GM12878 (cell line): ENCODE results near the gene SCTR. TPM values are rescaled to one million over a fixed set of nuclear protein-coding genes. Genes with fewer than 3 reads are reported as not detected.

Experiments used
- ATAC-seq: fragments of 200-7000 bp; cut with Tn5 transposase; 3 replicates; pipeline ENCODE4 v1.9.1; 2020; ENCODE audit warnings: mild to moderate bottlenecking, moderate library complexity
- BruUV-seq: library from RNA; stranded (reverse); fragments of 400-500 nt; replicated peaks from 2 replicates; lab custom pipeline; 2021; lab: Mats Ljungman, UMichigan
- CTCF ChIA-PET: fragments of 300-600 bp; sonication (Branson Sonifier 250); formaldehyde crosslinking; extraction: SDS; loops from one replicate; lab custom pipeline; 2021; ENCODE audit warnings: inconsistent platforms; lab: Yijun Ruan, JAX
- POLR2A ChIA-PET: fragments of 350-600 bp; formaldehyde crosslinking; extraction: SDS; loops from one replicate; lab custom pipeline; 2021; ENCODE audit warnings: inconsistent platforms; lab: Charles Lee
- RAD21 ChIA-PET: fragments of 300-600 bp; sonication (Branson Sonifier 250); formaldehyde crosslinking; loops from one replicate; lab custom pipeline; 2023; ENCODE audit warnings: antibody characterized with exemption; ENCODE audit not compliant: unreplicated experiment; lab: Charles Lee
- SMC1A ChIA-PET: fragments of 300-600 bp; sonication (Branson Sonifier 250); formaldehyde crosslinking; loops from one replicate; lab custom pipeline; 2023; ENCODE audit not compliant: unreplicated experiment, uncharacterized antibody; lab: Charles Lee
- DNase-seq: peaks from one replicate; pipeline ENCODE4 v3.0.0-alpha.2; 2011; ENCODE audit warnings: low read depth, low spot score
- FAIRE-seq: peaks from 3 replicates; lab custom pipeline; 2011; peaks lifted over from hg19 to GRCh38; lab: Jason Lieb, UNC
- H2AFZ ChIP-seq: 2 replicates; pipeline ENCODE4 v1.6.0; 2011; ENCODE audit warnings: low read depth, low read length, control low read depth; ENCODE audit not compliant: control insufficient read depth
- H3K27ac ChIP-seq: 2 replicates; pipeline ENCODE4 v1.5.1; 2011; ENCODE audit warnings: control low read depth; ENCODE audit not compliant: control insufficient read depth, insufficient read depth
- H3K27me3 ChIP-seq, 2 experiments: replicated peaks in 1 of 2; 2 replicates each; pipeline versions ENCODE4 v1.6.0 to v1.6.1; 2011; ENCODE audit warnings: low read length in 1 of 2; ENCODE audit not compliant: control insufficient read depth in 2 of 2, insufficient read depth in 2 of 2
- H3K36me3 ChIP-seq, 2 experiments: 2 replicates each; pipeline ENCODE4 v1.5.1; 2011; ENCODE audit warnings: low read length in 1 of 2; ENCODE audit not compliant: control insufficient read depth in 2 of 2, insufficient read depth in 2 of 2
- H3K4me1 ChIP-seq: 2 replicates; pipeline ENCODE4 v1.6.1; 2011; ENCODE audit warnings: mild to moderate bottlenecking, low read length, moderate library complexity, mixed read lengths; ENCODE audit not compliant: control insufficient read depth, insufficient read depth
- H3K4me2 ChIP-seq: 2 replicates; pipeline ENCODE4 v1.6.0; 2011; ENCODE audit warnings: control low read depth; ENCODE audit not compliant: control insufficient read depth, insufficient read depth
- H3K4me3 ChIP-seq: fragments of 200-600 bp; sonication (generic); 2 replicates; pipeline ENCODE4 v1.5.1; 2016
- H3K79me2 ChIP-seq: 2 replicates; pipeline ENCODE4 v1.6.0; 2011; ENCODE audit warnings: low read length; ENCODE audit not compliant: control insufficient read depth, insufficient read depth
- H3K9ac ChIP-seq: 2 replicates; pipeline ENCODE4 v1.8.0; 2011; ENCODE audit warnings: low read length, control low read depth, mixed read lengths; ENCODE audit not compliant: control insufficient read depth, insufficient read depth
- H3K9me3 ChIP-seq: replicated peaks from 3 replicates; pipeline ENCODE4 v1.5.1; 2011; ENCODE audit warnings: mild to moderate bottlenecking, low read length; ENCODE audit not compliant: control insufficient read depth, insufficient read depth
- H4K20me1 ChIP-seq: 2 replicates; pipeline ENCODE4 v1.6.0; 2011; ENCODE audit not compliant: control insufficient read depth, insufficient read depth
- CBX5 ChIP-seq: sonication (generic); IDR thresholded peaks from 2 replicates; pipeline ENCODE4 v1.6.1; 2016; ENCODE audit warnings: low read depth, moderate library complexity, mild to moderate bottlenecking, inconsistent platforms
- CHD1 ChIP-seq: IDR thresholded peaks from 2 replicates; pipeline ENCODE4 v1.6.1; 2012; ENCODE audit warnings: low read depth, low read length, improper control_type of control experiment
- EGR1 ChIP-seq, 2 experiments: IDR thresholded peaks; 1 replicate in 1 of 2; 2 replicates in 1 of 2; pipeline ENCODE4 v1.6.1; 2011 to 2012; ENCODE audit warnings: low read depth in 2 of 2, low read length in 2 of 2, borderline replicate concordance in 1 of 2, mild to moderate bottlenecking in 1 of 2, moderate library complexity in 1 of 2
- ELK1 ChIP-seq: IDR thresholded peaks from 2 replicates; pipeline ENCODE4 v1.6.1; 2012; ENCODE audit warnings: low read depth, low read length, improper control_type of control experiment
- GATAD2B ChIP-seq: fragments of 450-650 bp; conservative IDR thresholded peaks from 2 replicates; pipeline ENCODE4 v1.6.1; 2017; ENCODE audit warnings: low read depth, mild to moderate bottlenecking, moderate library complexity
- IKZF1 ChIP-seq: fragments of 450-650 bp; conservative IDR thresholded peaks from 2 replicates; pipeline ENCODE4 v1.6.1; 2017; ENCODE audit warnings: antibody characterized with exemption, mild to moderate bottlenecking
- LARP7 ChIP-seq: fragments of 450-650 bp; IDR thresholded peaks from 2 replicates; pipeline ENCODE4 v1.6.1; 2017; ENCODE audit warnings: mild to moderate bottlenecking
- MTA3 ChIP-seq: IDR thresholded peaks from 2 replicates; pipeline ENCODE4 v1.6.1; 2012; ENCODE audit warnings: low read length, inconsistent platforms, borderline replicate concordance
- NBN ChIP-seq: fragments of 450-650 bp; IDR thresholded peaks from 2 replicates; pipeline ENCODE4 v1.6.1; 2016
- SMARCA5 ChIP-seq: fragments of 450-650 bp; IDR thresholded peaks from 2 replicates; pipeline ENCODE4 v1.6.1; 2017; ENCODE audit warnings: mild to moderate bottlenecking
- SPI1 ChIP-seq: IDR thresholded peaks from 2 replicates; pipeline ENCODE4 v1.6.1; 2011; ENCODE audit warnings: low read depth, mild to moderate bottlenecking, low read length, moderate library complexity, borderline replicate concordance; ENCODE audit not compliant: insufficient read depth
- SREBF1 ChIP-seq: IDR thresholded peaks from 2 replicates; pipeline ENCODE4 v1.6.1; 2012; ENCODE audit warnings: mild to moderate bottlenecking, low read length
- SREBF2 ChIP-seq: IDR thresholded peaks from 2 replicates; pipeline ENCODE4 v1.6.1; 2012; ENCODE audit warnings: mild to moderate bottlenecking, low read length
- SUPT20H ChIP-seq: IDR thresholded peaks from 2 replicates; pipeline ENCODE4 v1.6.1; 2011; ENCODE audit warnings: low read depth, mild to moderate bottlenecking, low read length, moderate library complexity, borderline replicate concordance; ENCODE audit not compliant: control insufficient read depth
- TCF7 ChIP-seq: IDR thresholded peaks from 2 replicates; pipeline ENCODE4 v1.6.1; 2014; ENCODE audit warnings: antibody characterized with exemption, borderline replicate concordance
- WRNIP1 ChIP-seq: IDR thresholded peaks from 2 replicates; pipeline ENCODE4 v1.6.1; 2011; ENCODE audit warnings: low read depth, low read length, improper control_type of control experiment, borderline replicate concordance
- ZNF24 ChIP-seq: fragments of 450-650 bp; IDR thresholded peaks from 2 replicates; pipeline ENCODE4 v1.6.1; 2017; ENCODE audit warnings: antibody characterized with exemption, mild to moderate bottlenecking
- ZSCAN29 ChIP-seq: fragments of 450-650 bp; IDR thresholded peaks from 2 replicates; pipeline ENCODE4 v1.6.1; 2017; ENCODE audit warnings: mild to moderate bottlenecking, moderate library complexity
- ZZZ3 ChIP-seq: IDR thresholded peaks from 2 replicates; pipeline ENCODE4 v1.6.1; 2011; ENCODE audit warnings: low read depth; ENCODE audit not compliant: control insufficient read depth, insufficient read length
- WGBS: methylation state at CpG from one replicate; pipeline ENCODE4 v1.1.6; 2016; ENCODE audit warnings: low lambda C conversion rate; ENCODE audit not compliant: insufficient replicate concordance, insufficient coverage; ENCODE audit errors: missing lambda C conversion rate; 5-methylcytosine and 5-hydroxymethylcytosine counted together
- in situ Hi-C: fragments of 300-500 bp; cut with MboI; formaldehyde crosslinking; loops from 9 replicates; pipeline ENCODE4 v1.14.3; 2018; ENCODE audit warnings: mixed read lengths
- intact Hi-C: fragments of 100-400 bp; cut with micrococcal nuclease; formaldehyde crosslinking; loops from one replicate; pipeline ENCODE4 v1.14.2; 2022; ENCODE audit not compliant: unreplicated experiment
- polyA plus RNA-seq, 11 experiments: library from polyadenylated mRNA; depleted of rRNA in 4 of 11; unstranded in 6 of 11; stranded (reverse) in 5 of 11; fragments of >200 nt; fragmentation: Nextera tagmentation in 4 of 11; fragmentation: Illumina TruSeq in 1 of 11; extraction: Ambion mirVana in 4 of 11; extraction: Trizol in 1 of 11; gene quantifications; 1 replicate in 1 of 11; 2 replicates in 10 of 11; pipeline versions ENCODE4 v1.2.1 to v1.2.3, GENCODE V29; 2011 to 2016; ENCODE audit warnings: inconsistent platforms in 2 of 11, missing spikeins in 2 of 11, low read depth in 1 of 11
- total RNA-seq, 4 experiments: library from RNA; depleted of rRNA in 3 of 4; stranded (reverse); fragments of >200 nt in 3 of 4; fragmentation: Illumina TruSeq in 1 of 4; extraction: Trizol in 1 of 4; gene quantifications; 2 replicates each; pipeline versions ENCODE4 v1.2.1 to v1.2.3, GENCODE V29; 2013 to 2021

SCTR gene
- total and polyA plus RNA-seq, 10 of the 15 experiments (the other 5 are each of a cell fraction or from before 2014, with no cell fraction given): 0.26 TPM; not detected in 9

GRCh38 chr2:119490653-119491195 is 33.6 kb downstream of the SCTR start:
- RAD21 ChIA-PET: no interaction called here
- H3K27me3 ChIP-seq: no peaks in the 10 kb centered on the region; a peak in 3 of 4 replicates
- no peaks in the 10 kb centered on the region for H3K79me2 ChIP-seq
- H3K27ac ChIP-seq: no peak overlapping the region
- peaks cover 2% of the 10 kb centered on the region; the same call in 1 of the 2 replicates for H4K20me1 ChIP-seq
- POLR2A ChIA-PET: no interaction called here
- SMC1A ChIA-PET: no interaction called here
- no peaks in the 10 kb centered on the region for H3K36me3 ChIP-seq
- H3K9me3 ChIP-seq: no peaks in the 10 kb centered on the region
- no peak overlapping the region for H3K9ac ChIP-seq
- intact Hi-C loops (no loop called here), in situ Hi-C loops (no loop called here)
- BruUV-seq: no TSS peak
- H3K4me1 ChIP-seq: no peaks in the 10 kb centered on the region
- ATAC-seq (no peak), FAIRE-seq (no peak), DNase-seq (no peak)
- no peak overlapping the region for H2AFZ ChIP-seq
- TF ChIP-seq SUPT20H: no peak
- no peak for TF ChIP-seq SREBF2
- no peak for TF ChIP-seq ELK1
- no peak for TF ChIP-seq SMARCA5
- no peak for TF ChIP-seq ZSCAN29
- TF ChIP-seq WRNIP1: no peak
- TF ChIP-seq GATAD2B: no peak
- TF ChIP-seq MTA3: no peak
- TF ChIP-seq CHD1: no peak
- TF ChIP-seq SREBF1: no peak
- no peak for TF ChIP-seq TCF7
- TF ChIP-seq NBN: no peak
- TF ChIP-seq ZNF24: no peak
- TF ChIP-seq IKZF1: no peak
- no peak for TF ChIP-seq LARP7
- no peak for TF ChIP-seq EGR1 (IDR thresholded peaks at IDR 0.05; ENCODE audit: borderline replicate concordance in 1 of 2, low read depth in 2 of 2, low read length in 2 of 2)
- no peak for TF ChIP-seq ZZZ3
- no peak for TF ChIP-seq SPI1
- no peak for TF ChIP-seq CBX5
- CTCF ChIA-PET: interaction anchor here (0.6 kb wide), 1 partner anchor 523 kb away, joined by 3 read pairs; no protein-coding TSS in a partner anchor
- no peak overlapping the region for H3K4me2 ChIP-seq
- H3K4me3 ChIP-seq: no peak overlapping the region
- 46% methylated on average over 7 of the region's 7 CpGs for WGBS
